Testis (tissue), 3 donors: ENCODE results near the gene CEP85L. TPM values are rescaled to one million over a fixed set of nuclear protein-coding genes. Genes with fewer than 3 reads are reported as not detected.
"Not testable (repeated sequence)": the region's sequence is repeated elsewhere in the genome, so short reads cannot be mapped to it uniquely, and the experiment has no call there.

Experiments used
- DNase-seq: peaks from one replicate; pipeline ENCODE4 v3.0.0-alpha.2; 2019
- H3K27ac ChIP-seq, 2 donors: fragments of 200-600 bp; sonication (generic); one replicate each; pipeline ENCODE4 v1.5.1; 2019
- H3K27me3 ChIP-seq: fragments of 200-600 bp; sonication (generic); one replicate; pipeline ENCODE4 v1.5.1; 2019
- H3K36me3 ChIP-seq: fragments of 200-600 bp; sonication (generic); one replicate; pipeline ENCODE4 v1.5.1; 2017; ENCODE audit warnings: low read depth; ENCODE audit errors: missing control alignments
- H3K4me1 ChIP-seq: fragments of 200-600 bp; sonication (generic); one replicate; pipeline ENCODE4 v1.5.1; 2019
- H3K4me3 ChIP-seq, 2 donors: fragments of 200-600 bp; sonication (generic); one replicate each; pipeline ENCODE4 v1.5.1; 2017 to 2019
- H3K9me3 ChIP-seq: fragments of 200-600 bp; sonication (generic); one replicate; pipeline ENCODE4 v1.5.1; 2017
- POLR2A ChIP-seq: fragments of 450-650 bp; IDR thresholded peaks from one replicate; pipeline ENCODE4 v1.6.1; 2017; ENCODE audit warnings: antibody characterized with exemption, mild to moderate bottlenecking, moderate library complexity
- WGBS, 2 donors: methylation state at CpG; one replicate each; pipeline ENCODE4 v1.1.5; 2018; 5-methylcytosine and 5-hydroxymethylcytosine counted together
- intact Hi-C: fragments of 100-400 bp; cut with DNase I; formaldehyde crosslinking; loops from one replicate; pipeline ENCODE4 v1.15.1; 2023; ENCODE audit warnings: low total_unique reads
- polyA plus RNA-seq: library from polyadenylated mRNA; stranded (reverse); fragments of 350-450 nt; fragmentation: Illumina TruSeq; extraction: RNeasy Lipid Tissue Mini Kit (QIAGEN cat#74804); gene quantifications from one replicate; pipeline ENCODE4 v1.2.3, GENCODE V29; 2014; ENCODE audit warnings: low read depth, low replicate concordance; ENCODE audit not compliant: insufficient read depth
- total RNA-seq, 2 donors: library from RNA; depleted of rRNA; stranded (reverse); fragments of >200 nt; gene quantifications; one replicate each; pipeline ENCODE4 v1.2.3, GENCODE V29; 2016
- TF ChIP-seq, protein P1 (sequence below), 3 experiments: fragments of 450-650 bp in 2 of 3; fragments of 200-600 bp in 1 of 3; sonication (generic) in 1 of 3; IDR thresholded peaks; one replicate each; pipeline ENCODE4 v1.5.1; 2016 to 2019; ENCODE audit warnings: antibody characterized with exemption in 3 of 3, mild to moderate bottlenecking in 2 of 3, moderate library complexity in 1 of 3

CEP85L gene
- total and polyA plus RNA-seq, 3 donors from 2014 or later = 63.7 to 80.7 (median 78.8) TPM

- Histone ChIP-seq H3K4me3 (no peak overlapping the region), H3K9me3 (no peaks in the 10 kb centered on the region), H3K36me3 (no peaks in the 10 kb centered on the region), H3K27me3 (no peaks in the 10 kb centered on the region), H3K4me1 (no peaks in the 10 kb centered on the region), H3K27ac (no peak overlapping the region)
- DNase-seq = no peak
- WGBS, 2 donors = 96 to 100% methylated on average over 1 of the region's 1 CpG
- no peak for TF ChIP-seq POLR2A
- TF ChIP-seq, protein P1, sequence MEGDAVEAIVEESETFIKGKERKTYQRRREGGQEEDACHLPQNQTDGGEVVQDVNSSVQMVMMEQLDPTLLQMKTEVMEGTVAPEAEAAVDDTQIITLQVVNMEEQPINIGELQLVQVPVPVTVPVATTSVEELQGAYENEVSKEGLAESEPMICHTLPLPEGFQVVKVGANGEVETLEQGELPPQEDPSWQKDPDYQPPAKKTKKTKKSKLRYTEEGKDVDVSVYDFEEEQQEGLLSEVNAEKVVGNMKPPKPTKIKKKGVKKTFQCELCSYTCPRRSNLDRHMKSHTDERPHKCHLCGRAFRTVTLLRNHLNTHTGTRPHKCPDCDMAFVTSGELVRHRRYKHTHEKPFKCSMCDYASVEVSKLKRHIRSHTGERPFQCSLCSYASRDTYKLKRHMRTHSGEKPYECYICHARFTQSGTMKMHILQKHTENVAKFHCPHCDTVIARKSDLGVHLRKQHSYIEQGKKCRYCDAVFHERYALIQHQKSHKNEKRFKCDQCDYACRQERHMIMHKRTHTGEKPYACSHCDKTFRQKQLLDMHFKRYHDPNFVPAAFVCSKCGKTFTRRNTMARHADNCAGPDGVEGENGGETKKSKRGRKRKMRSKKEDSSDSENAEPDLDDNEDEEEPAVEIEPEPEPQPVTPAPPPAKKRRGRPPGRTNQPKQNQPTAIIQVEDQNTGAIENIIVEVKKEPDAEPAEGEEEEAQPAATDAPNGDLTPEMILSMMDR (IDR thresholded peaks at IDR 0.05) = no peak
- intact Hi-C loops = no loop called here
These were observed 206.6 kb downstream of the CEP85L start for GRCh38 chr6:118444796-118445195.

DNA sequence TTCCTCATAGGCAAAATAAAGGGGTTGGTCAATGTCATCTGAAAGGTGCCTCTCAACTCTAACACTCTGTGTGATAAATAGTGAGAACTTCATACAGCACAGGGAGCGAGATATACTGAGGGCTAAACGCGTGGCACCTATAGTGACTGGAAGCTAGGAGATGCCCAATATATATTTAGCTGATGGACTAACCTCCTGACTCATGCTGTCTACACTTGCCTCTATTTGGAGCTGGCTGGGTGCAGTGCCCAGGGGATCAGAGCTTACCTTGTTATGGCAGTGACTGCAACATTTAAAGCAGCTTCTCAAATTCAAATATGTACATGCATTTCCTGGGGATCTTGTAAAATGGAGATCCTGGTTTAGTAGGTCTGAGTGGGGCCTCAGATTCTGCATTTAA, 214.9 kb downstream of the CEP85L start:
- no peak overlapping the region for H3K4me3 ChIP-seq
- intact Hi-C loops = no loop called here
- no peaks in the 10 kb centered on the region for H3K4me1 ChIP-seq
- no peaks in the 10 kb centered on the region for H3K27me3 ChIP-seq
- TF ChIP-seq POLR2A = no peak
- TF ChIP-seq, protein P1 (IDR thresholded peaks at IDR 0.05) = no peak
- DNase-seq = no peak
- H3K9me3 ChIP-seq = no peaks in the 10 kb centered on the region
- H3K27ac ChIP-seq = no peak overlapping the region
- H3K36me3 ChIP-seq = no peaks in the 10 kb centered on the region
- WGBS, 2 donors = 59 to 83% methylated on average over 2 to 3 of the region's 3 CpGs

DNA sequence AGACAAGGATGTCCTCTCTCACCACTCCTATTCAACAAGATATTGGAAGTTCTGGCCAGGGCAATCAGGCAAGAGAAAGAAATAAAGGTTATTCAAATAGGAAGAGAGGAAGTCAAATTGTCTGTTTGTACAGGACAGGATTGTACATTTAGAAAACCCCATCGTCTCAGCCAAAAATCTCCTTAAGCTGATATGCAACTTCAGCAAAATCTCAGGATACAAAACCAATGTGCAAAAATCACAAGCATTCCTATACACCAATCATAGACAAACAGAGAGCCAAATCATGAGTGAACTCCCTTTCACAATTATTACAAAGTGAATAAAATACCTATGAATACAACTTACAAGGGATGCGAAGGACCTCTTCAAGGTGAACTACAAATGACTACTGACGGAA, 217.2 kb downstream of the CEP85L start:
- H3K27me3 ChIP-seq, H3K4me1 ChIP-seq, H3K4me3 ChIP-seq, H3K9me3 ChIP-seq, H3K27ac ChIP-seq, DNase-seq, H3K36me3 ChIP-seq, intact Hi-C loops: not testable (repeated sequence)
- 89 to 91% methylated on average over 3 of the region's 3 CpGs for WGBS, 2 donors

DNA sequence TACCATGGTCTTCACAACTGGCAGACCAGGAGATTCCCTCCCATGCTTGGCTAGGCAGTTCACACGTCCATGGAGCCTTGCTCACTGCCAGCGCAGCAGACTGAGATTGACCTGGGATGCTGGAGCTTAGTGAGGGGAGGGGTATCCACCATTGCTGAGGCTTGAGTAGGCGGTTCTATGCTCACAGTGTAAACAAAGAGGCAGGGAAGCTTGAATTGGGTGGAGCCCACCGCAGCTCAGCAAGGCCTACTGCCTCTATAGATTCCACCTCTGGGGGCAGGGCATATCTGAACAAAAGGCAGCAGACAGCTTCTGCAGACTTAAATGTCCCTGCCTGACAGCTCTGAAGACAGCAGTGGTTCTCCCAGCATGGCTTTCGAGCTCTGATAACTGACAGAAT, 230.1 kb downstream of the CEP85L start:
- H3K4me1 ChIP-seq, H3K4me3 ChIP-seq, intact Hi-C loops, H3K36me3 ChIP-seq, DNase-seq, H3K9me3 ChIP-seq, H3K27me3 ChIP-seq, H3K27ac ChIP-seq: not testable (repeated sequence)
- WGBS, 2 donors = 60 to 78% methylated on average over 3 to 5 of the region's 5 CpGs

DNA sequence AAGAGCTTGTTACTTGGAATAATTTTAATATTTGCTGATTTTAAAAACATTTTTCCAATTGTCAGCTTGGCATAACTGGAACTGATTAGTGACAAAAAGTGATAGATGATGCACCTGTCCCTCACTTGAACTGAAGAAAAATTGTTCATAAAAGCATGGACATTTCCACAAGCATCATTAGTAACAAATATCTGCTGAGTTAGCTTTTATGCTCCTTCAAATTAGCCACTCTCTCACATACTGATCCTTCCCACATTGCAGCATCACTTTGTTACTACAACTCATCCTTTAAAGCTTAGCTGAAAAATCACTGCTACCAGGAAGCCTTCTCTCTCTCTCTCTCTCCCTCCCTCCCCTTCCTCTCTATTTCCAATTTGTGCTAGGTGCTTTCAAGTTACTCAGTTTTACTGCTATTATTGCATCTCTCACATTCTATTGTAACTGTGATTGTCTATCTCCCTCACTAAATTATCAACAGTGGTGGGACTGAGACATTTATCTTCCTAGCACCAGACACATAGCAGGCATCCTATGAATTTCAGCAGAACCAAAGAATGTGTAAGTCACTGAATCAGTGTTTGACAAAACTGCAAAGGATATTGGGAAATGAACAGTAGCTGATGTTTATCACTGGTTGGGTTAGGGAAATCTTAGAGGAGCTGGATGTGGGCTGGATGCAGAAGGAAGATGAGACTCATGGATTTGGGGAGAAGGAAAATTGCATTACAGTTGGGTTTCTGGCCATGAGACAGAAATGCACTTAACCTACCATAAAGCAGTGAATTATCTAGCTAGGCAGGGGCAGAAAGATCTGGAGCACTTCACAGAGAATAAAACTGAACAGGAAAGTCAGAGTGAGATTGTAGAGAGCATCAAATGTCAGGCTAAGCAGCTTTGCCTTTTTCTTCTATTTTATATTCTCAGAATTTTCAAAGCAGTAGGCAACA, 231.7 kb downstream of the CEP85L start:
- Histone ChIP-seq H3K9me3 (no peaks in the 10 kb centered on the region), H3K27me3 (no peaks in the 10 kb centered on the region), H3K4me3 (no peak overlapping the region), H3K4me1 (no peaks in the 10 kb centered on the region), H3K27ac (no peak overlapping the region), H3K36me3 (no peaks in the 10 kb centered on the region)
- no peak for DNase-seq
- intact Hi-C loops = no loop called here
- TF ChIP-seq, protein P1 (IDR thresholded peaks at IDR 0.05) = no peak
- no peak for TF ChIP-seq POLR2A

Other genes with a start within 250 kb of the CEP85L start
- gene PLN, start 103.3 kb downstream of the CEP85L start, total RNA-seq = 1 to 10 TPM; 2.0 to 5.0 TPM
- gene PLN, start 103.3 kb downstream of the CEP85L start, polyA plus RNA-seq = 15.2 TPM
- 10 to 100 TPM; 11.1 to 16.6 TPM for gene ASF1A, start 242.6 kb upstream of the CEP85L start, total RNA-seq
- 13.0 TPM for gene ASF1A, start 242.6 kb upstream of the CEP85L start, polyA plus RNA-seq